Endothelial cell of umbilical vein (primary cell): ENCODE measurements around the gene ZNF516. TPM values are rescaled to one million over a fixed set of nuclear protein-coding genes. Genes with fewer than 3 reads are reported as not detected.

Experiments used
- BruUV-seq: library from RNA; stranded (reverse); fragments of 400-500 nt; replicated peaks from 2 replicates; lab custom pipeline; 2021; lab: Mats Ljungman, UMichigan
- CTCF ChIA-PET: fragments of 300-600, 350-600 bp; sonication (Branson Sonifier 250); formaldehyde crosslinking; loops from one replicate; lab custom pipeline; 2021; ENCODE audit warnings: antibody characterized with exemption, inconsistent platforms; lab: Charles Lee
- POLR2A ChIA-PET: fragments of 300-600, 350-600 bp; sonication (Branson Sonifier 250); formaldehyde crosslinking; loops from one replicate; lab custom pipeline; 2021; ENCODE audit warnings: antibody characterized with exemption, inconsistent platforms; lab: Charles Lee
- DNase-seq: peaks from one replicate; pipeline ENCODE4 v3.0.0-alpha.2; 2011; ENCODE audit warnings: low read depth, low spot score
- FAIRE-seq: peaks from 2 replicates; lab custom pipeline; 2011; peaks lifted over from hg19 to GRCh38; lab: Jason Lieb, UNC
- H2AFZ ChIP-seq: 2 replicates; pipeline ENCODE4 v1.6.0; 2012; ENCODE audit warnings: low read depth, low read length, control low read depth, inconsistent platforms
- H3K27ac ChIP-seq: 2 replicates; pipeline ENCODE4 v1.5.1; 2011; ENCODE audit warnings: low read depth, mild to moderate bottlenecking, control low read depth, low read length, moderate library complexity; ENCODE audit not compliant: insufficient read depth
- H3K27me3 ChIP-seq, 2 experiments: 2 replicates each; pipeline versions ENCODE4 v1.6.0 to v1.6.1; 2011; ENCODE audit warnings: low read length in 2 of 2, mixed read lengths in 1 of 2; ENCODE audit not compliant: control insufficient read depth in 2 of 2, insufficient read depth in 2 of 2
- H3K36me3 ChIP-seq, 2 experiments: 2 replicates in 1 of 2; 3 replicates in 1 of 2; pipeline ENCODE4 v1.5.1; 2011; ENCODE audit warnings: low read length in 2 of 2, mild to moderate bottlenecking in 1 of 2, moderate library complexity in 1 of 2; ENCODE audit not compliant: control insufficient read depth in 2 of 2, insufficient read depth in 2 of 2; ENCODE audit errors: extremely low read depth in 1 of 2
- H3K4me1 ChIP-seq: 3 replicates; pipeline ENCODE4 v1.5.1; 2011; ENCODE audit warnings: mild to moderate bottlenecking, low read length; ENCODE audit not compliant: control insufficient read depth, insufficient read depth; ENCODE audit errors: extremely low read depth
- H3K4me2 ChIP-seq: 2 replicates; pipeline ENCODE4 v1.6.1; 2011; ENCODE audit warnings: low read length, control low read depth, mixed read lengths; ENCODE audit not compliant: insufficient read depth
- H3K4me3 ChIP-seq, 3 experiments: fragments of 200-600 bp in 1 of 3; sonication (generic), shearing (Covaris generic) in 1 of 3; replicated peaks in 1 of 3; 2 replicates each; pipeline ENCODE4 v1.5.1; 2011 to 2016; ENCODE audit warnings: control low read depth in 3 of 3, low read length in 3 of 3, mild to moderate bottlenecking in 2 of 3, inconsistent platforms in 1 of 3, low read depth in 1 of 3, moderate library complexity in 1 of 3; ENCODE audit not compliant: insufficient read depth in 1 of 3
- H3K79me2 ChIP-seq: 2 replicates; pipeline ENCODE4 v1.6.0; 2012; ENCODE audit warnings: low read length, inconsistent platforms; ENCODE audit not compliant: control insufficient read depth, insufficient read depth
- H3K9ac ChIP-seq: replicated peaks from 2 replicates; pipeline ENCODE3; 2011; ENCODE audit warnings: low read length, control low read depth; ENCODE audit not compliant: insufficient read depth; ENCODE audit errors: extremely low read depth
- H3K9me1 ChIP-seq: replicated peaks from 3 replicates; pipeline ENCODE4 v1.6.0; 2011; ENCODE audit warnings: mild to moderate bottlenecking, low read length; ENCODE audit not compliant: control insufficient read depth, insufficient read depth; ENCODE audit errors: extremely low read depth
- H3K9me3 ChIP-seq: replicated peaks from 2 replicates; pipeline ENCODE4 v1.5.1; 2012; ENCODE audit warnings: low read length, inconsistent platforms; ENCODE audit not compliant: control insufficient read depth, insufficient read depth
- H4K20me1 ChIP-seq: replicated peaks from 2 replicates; pipeline ENCODE3; 2011; ENCODE audit warnings: mild to moderate bottlenecking, low read length; ENCODE audit not compliant: control insufficient read depth, insufficient read depth; ENCODE audit errors: extremely low read depth
- EZH2 ChIP-seq: IDR thresholded peaks from 2 replicates; pipeline ENCODE4 v1.6.1; 2012; ENCODE audit warnings: borderline replicate concordance, low read depth, mild to moderate bottlenecking, moderate library complexity, low read length, inconsistent platforms; ENCODE audit not compliant: severe bottlenecking
- FOS ChIP-seq: IDR thresholded peaks from 2 replicates; pipeline ENCODE4 v1.6.1; 2011; ENCODE audit warnings: mild to moderate bottlenecking, low read length, moderate library complexity, borderline replicate concordance; ENCODE audit not compliant: insufficient read depth
- GATA2 ChIP-seq: IDR thresholded peaks from 2 replicates; pipeline ENCODE4 v1.7.0; 2011; ENCODE audit warnings: low read depth, mild to moderate bottlenecking, moderate library complexity, mixed read lengths, low read length; ENCODE audit not compliant: insufficient read length, insufficient read depth
- JUN ChIP-seq: IDR thresholded peaks from 2 replicates; pipeline ENCODE4 v1.6.1; 2011; ENCODE audit warnings: borderline replicate concordance, low read depth; ENCODE audit not compliant: insufficient read length, insufficient read depth
- MYC ChIP-seq: IDR thresholded peaks from one replicate; pipeline ENCODE4 v1.6.1; 2011; ENCODE audit warnings: mild to moderate bottlenecking, low read depth, low read length
- POLR2A ChIP-seq: IDR thresholded peaks from 2 replicates; pipeline ENCODE4 v1.6.1; 2012; ENCODE audit warnings: low read depth, mild to moderate bottlenecking, control low read depth, low read length
- POLR2AphosphoS5 ChIP-seq: IDR thresholded peaks from 2 replicates; pipeline ENCODE4 v1.6.1; 2012; ENCODE audit warnings: low read depth, mild to moderate bottlenecking, control low read depth, low read length, moderate library complexity; ENCODE audit not compliant: insufficient read depth
- dilution Hi-C: fragments of 300-500 bp; cut with MboI; formaldehyde crosslinking; loops from one replicate; pipeline ENCODE4 v1.15.0; 2019; ENCODE audit warnings: low sequenced_read_pairs; ENCODE audit not compliant: extremely low pct_ligation_motif_present
- intact Hi-C: fragments of 100-400 bp; cut with micrococcal nuclease; formaldehyde crosslinking; loops from one replicate; pipeline ENCODE4 v1.10.0; 2022
- polyA plus RNA-seq, 4 experiments: library from polyadenylated mRNA; depleted of rRNA in 3 of 4; stranded (reverse) in 3 of 4; unstranded in 1 of 4; fragments of >200 nt; gene quantifications; 2 replicates each; pipeline versions ENCODE4 v1.2.1 to v1.2.3, GENCODE V29; 2011 to 2012; ENCODE audit warnings: missing spikeins in 1 of 4
- total RNA-seq: library from RNA; stranded (reverse); gene quantifications from 2 replicates; pipeline ENCODE4 v1.2.3, GENCODE V29; 2021
- TF ChIP-seq, protein P1 (sequence below): IDR thresholded peaks from 2 replicates; pipeline ENCODE4 v1.6.1; 2011; ENCODE audit not compliant: insufficient read depth, insufficient read length
- TF ChIP-seq, protein P2 (sequence below), 2 donors: IDR thresholded peaks; 1 replicate in 1 of 2; 2 replicates in 1 of 2; pipeline ENCODE4 v1.5.1; 2011; ENCODE audit warnings: low read length in 2 of 2, mild to moderate bottlenecking in 2 of 2, moderate library complexity in 2 of 2, control low read depth in 1 of 2, inconsistent platforms in 1 of 2, low read depth in 1 of 2; ENCODE audit not compliant: insufficient read depth in 1 of 2; ENCODE audit errors: extremely low read depth in 1 of 2

The ZNF516 gene
- total and polyA plus RNA-seq, 2 donors (not counting 3 experiments of a cell fraction or from before 2014, with no cell fraction given): 3.6 to 19.1 TPM

DNA sequence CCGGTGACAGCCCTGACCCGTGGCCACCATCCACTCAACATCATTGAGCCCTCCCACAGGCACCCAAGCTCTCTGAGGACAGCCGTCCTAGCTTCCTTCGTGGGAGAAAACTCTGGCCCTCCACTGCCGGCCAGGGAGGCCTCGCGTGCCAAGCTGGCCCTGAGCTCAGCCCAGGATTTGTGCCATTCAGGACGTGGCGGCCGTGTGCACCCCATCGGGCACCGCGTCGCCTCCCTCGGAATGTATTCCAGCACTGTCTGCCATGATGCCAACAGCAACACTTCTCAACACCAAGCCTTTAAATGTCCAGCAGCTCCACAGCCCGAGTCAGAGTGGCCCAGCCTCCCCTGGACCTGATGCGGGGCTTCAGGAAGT, 35.7 kb downstream of the ZNF516 start:
- Histone ChIP-seq H3K9ac (no peak overlapping the region), H3K4me2 (no peak overlapping the region), H2AFZ (no peak overlapping the region), H3K27me3 (no peaks in the 10 kb centered on the region), H3K9me1 (no peaks in the 10 kb centered on the region), H3K4me3 (no peak overlapping the region), H3K27ac (peak overlapping the region; percentile 37), H3K79me2 (no peaks in the 10 kb centered on the region), H3K4me1 (peaks cover 4% of the 10 kb centered on the region), H4K20me1 (no peaks in the 10 kb centered on the region), H3K9me3 (no peaks in the 10 kb centered on the region), H3K36me3 (no peaks in the 10 kb centered on the region)
- dilution Hi-C loops (no loop called here), intact Hi-C loops (no loop called here)
- FAIRE-seq: no peak
- TF ChIP-seq MYC (no peak), FOS (no peak), POLR2A (no peak), EZH2 (no peak), GATA2 (no peak), JUN (no peak), POLR2AphosphoS5 (no peak)
- TF ChIP-seq, protein P1, sequence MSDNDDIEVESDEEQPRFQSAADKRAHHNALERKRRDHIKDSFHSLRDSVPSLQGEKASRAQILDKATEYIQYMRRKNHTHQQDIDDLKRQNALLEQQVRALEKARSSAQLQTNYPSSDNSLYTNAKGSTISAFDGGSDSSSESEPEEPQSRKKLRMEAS: no peak
- TF ChIP-seq, protein P2, sequence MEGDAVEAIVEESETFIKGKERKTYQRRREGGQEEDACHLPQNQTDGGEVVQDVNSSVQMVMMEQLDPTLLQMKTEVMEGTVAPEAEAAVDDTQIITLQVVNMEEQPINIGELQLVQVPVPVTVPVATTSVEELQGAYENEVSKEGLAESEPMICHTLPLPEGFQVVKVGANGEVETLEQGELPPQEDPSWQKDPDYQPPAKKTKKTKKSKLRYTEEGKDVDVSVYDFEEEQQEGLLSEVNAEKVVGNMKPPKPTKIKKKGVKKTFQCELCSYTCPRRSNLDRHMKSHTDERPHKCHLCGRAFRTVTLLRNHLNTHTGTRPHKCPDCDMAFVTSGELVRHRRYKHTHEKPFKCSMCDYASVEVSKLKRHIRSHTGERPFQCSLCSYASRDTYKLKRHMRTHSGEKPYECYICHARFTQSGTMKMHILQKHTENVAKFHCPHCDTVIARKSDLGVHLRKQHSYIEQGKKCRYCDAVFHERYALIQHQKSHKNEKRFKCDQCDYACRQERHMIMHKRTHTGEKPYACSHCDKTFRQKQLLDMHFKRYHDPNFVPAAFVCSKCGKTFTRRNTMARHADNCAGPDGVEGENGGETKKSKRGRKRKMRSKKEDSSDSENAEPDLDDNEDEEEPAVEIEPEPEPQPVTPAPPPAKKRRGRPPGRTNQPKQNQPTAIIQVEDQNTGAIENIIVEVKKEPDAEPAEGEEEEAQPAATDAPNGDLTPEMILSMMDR (IDR thresholded peaks at IDR 0.05; ENCODE audit: extremely low read depth in 1 of 2, insufficient read depth in 1 of 2, low read depth in 1 of 2, low read length in 2 of 2): no peak
- no peak for DNase-seq
- CTCF ChIA-PET: interaction anchor here (1.7 kb wide), 1 partner anchor 13 kb away, joined by 3 read pairs; no protein-coding TSS in a partner anchor
- POLR2A ChIA-PET: no interaction called here
- no TSS peak for BruUV-seq
